Hepatocyte (in vitro differentiated cells): ENCODE results near the gene TTLL5. TPM values are rescaled to one million over a fixed set of nuclear protein-coding genes. Genes with fewer than 3 reads are reported as not detected.

ENCODE experiments used
- DNase-seq: peaks from one replicate; pipeline ENCODE4 v3.0.0-alpha.2; 2016; ENCODE audit warnings: low spot score
- H2AFZ ChIP-seq: fragments of 200-600 bp; sonication (generic); 2 replicates; pipeline ENCODE4 v1.6.0; 2016; ENCODE audit warnings: antibody characterized with exemption, mild to moderate bottlenecking
- H3K27ac ChIP-seq: fragments of 200-600 bp; sonication (generic); 2 replicates; pipeline ENCODE4 v1.5.1; 2016; ENCODE audit warnings: mild to moderate bottlenecking
- H3K27me3 ChIP-seq: fragments of 200-600 bp; sonication (generic); 2 replicates; pipeline ENCODE4 v1.6.1; 2016
- H3K36me3 ChIP-seq: fragments of 200-600 bp; sonication (generic); replicated peaks from 2 replicates; pipeline ENCODE4 v1.5.1; 2016; ENCODE audit warnings: low read depth; ENCODE audit not compliant: insufficient read depth
- H3K4me1 ChIP-seq: fragments of 200-600 bp; sonication (generic); 2 replicates; pipeline ENCODE4 v1.5.1; 2016; ENCODE audit warnings: mild to moderate bottlenecking, moderate library complexity; ENCODE audit not compliant: insufficient read depth
- H3K4me2 ChIP-seq: fragments of 200-600 bp; sonication (generic); 2 replicates; pipeline ENCODE4 v1.6.0; 2016
- H3K4me3 ChIP-seq: fragments of 200-600 bp; sonication (generic); 2 replicates; pipeline ENCODE4 v1.5.1; 2016; ENCODE audit warnings: mild to moderate bottlenecking
- H3K79me2 ChIP-seq: fragments of 200-600 bp; sonication (generic); 2 replicates; pipeline ENCODE4 v1.6.0; 2017; ENCODE audit warnings: mild to moderate bottlenecking
- H3K9me2 ChIP-seq: fragments of 200-600 bp; sonication (generic); replicated peaks from 2 replicates; pipeline ENCODE4 v1.6.0; 2017; ENCODE audit warnings: mild to moderate bottlenecking; ENCODE audit not compliant: insufficient read depth
- H3K9me3 ChIP-seq: fragments of 200-600 bp; sonication (generic); 2 replicates; pipeline ENCODE4 v1.5.1; 2016; ENCODE audit warnings: low read depth, mild to moderate bottlenecking
- H4K20me1 ChIP-seq: fragments of 200-600 bp; sonication (generic); 2 replicates; pipeline ENCODE4 v1.6.0; 2016; ENCODE audit warnings: mild to moderate bottlenecking; ENCODE audit not compliant: insufficient read depth, poor library complexity, severe bottlenecking
- CTCF ChIP-seq: fragments of 200-600 bp; sonication (generic); IDR thresholded peaks from 2 replicates; pipeline ENCODE4 v1.5.1; 2016; ENCODE audit warnings: antibody characterized with exemption, mild to moderate bottlenecking; ENCODE audit not compliant: poor library complexity
- EZH2 ChIP-seq: fragments of 200-600 bp; sonication (generic); IDR thresholded peaks from 2 replicates; pipeline ENCODE4 v1.6.1; 2016; ENCODE audit warnings: antibody characterized with exemption, mild to moderate bottlenecking, borderline replicate concordance
- EZH2phosphoT487 ChIP-seq: fragments of 200-600 bp; sonication (generic); IDR thresholded peaks from one replicate; pipeline ENCODE4 v1.6.1; 2018; ENCODE audit warnings: antibody characterized with exemption, mild to moderate bottlenecking, low read depth, moderate library complexity; ENCODE audit not compliant: unreplicated experiment, severe bottlenecking
- WGBS: methylation state at CpG from one replicate; pipeline ENCODE4 v1.1.6; 2016; ENCODE audit warnings: low lambda C conversion rate; ENCODE audit errors: missing lambda C conversion rate; 5-methylcytosine and 5-hydroxymethylcytosine counted together
- polyA plus RNA-seq: library from polyadenylated mRNA; unstranded; fragments of >200 nt; fragmentation: Nextera tagmentation; extraction: Ambion mirVana; gene quantifications from 2 replicates; pipeline ENCODE4 v1.2.1, GENCODE V29; 2016
- total RNA-seq: library from RNA; depleted of rRNA; stranded (reverse); fragments of >200 nt; gene quantifications from 2 replicates; pipeline ENCODE4 v1.2.3, GENCODE V29; 2014

The TTLL5 gene
- total and polyA plus RNA-seq, 2 experiments from 2014 or later: 8.9 to 11.1 TPM

DNA sequence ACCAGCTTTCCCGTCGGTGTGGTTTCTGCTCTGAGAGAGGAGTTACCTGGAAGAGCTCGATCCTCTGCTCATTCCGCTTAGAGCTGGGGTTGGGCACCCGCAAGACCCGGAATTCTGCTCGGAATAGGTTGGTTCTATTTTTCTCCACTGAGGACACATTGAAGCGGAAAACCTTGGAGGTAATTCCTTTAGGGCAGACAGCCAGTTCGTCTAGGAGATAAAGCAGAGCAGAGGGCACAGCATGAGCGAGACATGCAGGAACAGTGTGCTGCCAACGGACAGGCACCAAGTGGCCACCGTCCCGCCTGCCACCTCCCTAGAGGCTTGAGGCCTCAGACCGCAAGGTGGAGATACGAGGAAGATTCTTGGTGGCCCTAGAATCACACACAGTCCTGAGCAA is 310.5 kb downstream of the TTLL5 start:
- no peaks in the 10 kb centered on the region for H3K27me3 ChIP-seq
- no peaks in the 10 kb centered on the region for H3K4me1 ChIP-seq
- H3K4me3 ChIP-seq: no peak overlapping the region
- WGBS: 96% methylated on average over 15 of the region's 15 CpGs
- TF ChIP-seq CTCF (no peak), EZH2 (no peak)
- H3K36me3 ChIP-seq: no peaks in the 10 kb centered on the region
- no peak overlapping the region for H3K27ac ChIP-seq
- no peaks in the 10 kb centered on the region for H3K9me3 ChIP-seq
- H4K20me1 ChIP-seq: no peaks in the 10 kb centered on the region
- H2AFZ ChIP-seq: no peak overlapping the region
- no peaks in the 10 kb centered on the region for H3K9me2 ChIP-seq
- no peak for DNase-seq
- peaks cover 5% of the 10 kb centered on the region for H3K79me2 ChIP-seq
- no peak overlapping the region for H3K4me2 ChIP-seq

GRCh38 chr14:75972801-75973421 is 311.9 kb downstream of the TTLL5 start:
- Histone ChIP-seq H4K20me1 (no peaks in the 10 kb centered on the region), H3K27me3 (no peaks in the 10 kb centered on the region), H3K27ac (no peak overlapping the region), H3K4me1 (no peaks in the 10 kb centered on the region), H3K79me2 (peaks cover 12% of the 10 kb centered on the region), H3K4me2 (no peak overlapping the region), H2AFZ (no peak overlapping the region), H3K4me3 (no peak overlapping the region), H3K36me3 (no peaks in the 10 kb centered on the region), H3K9me3 (no peaks in the 10 kb centered on the region), H3K9me2 (no peaks in the 10 kb centered on the region)
- 27% methylated on average over 7 of the region's 7 CpGs for WGBS
- no peak for DNase-seq
- no peak for TF ChIP-seq CTCF

DNA sequence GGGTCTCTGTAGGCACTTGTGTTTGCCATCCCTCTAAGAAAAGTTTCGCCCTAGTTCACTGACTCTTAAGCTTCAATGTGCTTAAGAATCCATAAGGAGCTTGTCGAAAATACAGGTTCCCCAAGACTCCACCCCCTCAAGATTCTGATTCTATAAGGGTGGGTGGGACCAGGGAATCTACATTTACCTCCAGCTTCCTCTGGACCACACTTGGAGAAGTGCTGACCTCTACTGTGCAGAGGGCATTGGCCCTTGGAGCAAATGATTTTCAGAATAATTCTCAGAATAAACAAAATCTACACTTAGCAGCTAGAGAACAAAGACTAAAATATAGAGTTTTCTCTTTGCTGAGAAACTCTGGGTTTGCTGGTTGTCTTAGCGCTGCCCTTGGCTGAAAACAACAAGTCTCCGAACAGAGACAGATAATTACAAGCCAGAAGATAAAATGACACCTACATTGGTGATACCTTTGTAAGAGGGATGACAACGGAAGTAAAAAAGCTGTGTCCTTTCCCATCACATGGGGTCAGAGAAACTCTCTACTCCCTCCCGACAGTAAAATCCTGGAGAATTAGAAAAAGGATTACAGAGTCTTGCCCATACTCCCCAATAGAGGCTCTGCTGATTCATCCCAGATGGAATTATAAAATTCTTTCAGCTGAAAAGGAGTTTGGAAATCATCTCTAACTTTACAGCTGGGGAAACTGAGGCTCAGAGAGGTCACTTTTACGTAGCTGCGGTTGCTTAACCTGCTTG is 316.0 kb downstream of the TTLL5 start:
- Histone ChIP-seq H3K27ac (peak overlapping the region; percentile 14), H4K20me1 (no peaks in the 10 kb centered on the region), H3K79me2 (peaks cover 38% of the 10 kb centered on the region), H3K36me3 (no peaks in the 10 kb centered on the region), H3K9me2 (no peaks in the 10 kb centered on the region), H3K9me3 (no peaks in the 10 kb centered on the region), H3K4me3 (no peak overlapping the region), H3K27me3 (no peaks in the 10 kb centered on the region), H3K4me1 (peaks cover 20% of the 10 kb centered on the region), H2AFZ (no peak overlapping the region), H3K4me2 (peak overlapping the region; percentile 91)
- TF ChIP-seq CTCF (no peak), EZH2phosphoT487 (no peak), EZH2 (no peak)
- no peak for DNase-seq
- 58% methylated on average over 8 of the region's 8 CpGs for WGBS
